Endothelial cell (in vitro differentiated cells): ENCODE results near the gene PSMB8. TPM values are rescaled to one million over a fixed set of nuclear protein-coding genes. Genes with fewer than 3 reads are reported as not detected.

Experiments used
- total RNA-seq: library from RNA; stranded (reverse); fragmentation: NEBNext Ultra II Directional; extraction: Animal tissue kit (Norgen Biotek cat#: 25700); gene quantifications from one replicate; pipeline ENCODE4 v1.2.1, GENCODE V29; 2021; ENCODE audit not compliant: unreplicated experiment

PSMB8 gene
- total RNA-seq, 1 donor from 2014 or later, result 5.2 TPM

Other genes starting within 250 kb of the PSMB8 start
- not detected for gene HLA-DQA1, start 206.6 kb downstream of the PSMB8 start, total RNA-seq
- 22.0 TPM for gene HLA-DQB1, start 177.4 kb downstream of the PSMB8 start, total RNA-seq
- not detected for gene HLA-DQA2, start 102.7 kb downstream of the PSMB8 start, total RNA-seq
- gene HLA-DQB2, start 80.5 kb downstream of the PSMB8 start, total RNA-seq, result 0.31 TPM
- not detected for gene HLA-DOB, start 27.0 kb downstream of the PSMB8 start, total RNA-seq
- gene TAP2, start 5.3 kb downstream of the PSMB8 start, total RNA-seq, result 9.2 TPM
- 1.6 TPM for gene TAP1, start 9.7 kb upstream of the PSMB8 start, total RNA-seq
- gene PSMB9, start 10.1 kb upstream of the PSMB8 start, total RNA-seq, result not detected
- 1.3 TPM for gene HLA-DMB, start 97.0 kb upstream of the PSMB8 start, total RNA-seq
- gene HLA-DMA, start 109.0 kb upstream of the PSMB8 start, total RNA-seq, result 13.0 TPM
- 186 TPM for gene BRD2, start 124.5 kb upstream of the PSMB8 start, total RNA-seq
- gene HLA-DOA, start 165.5 kb upstream of the PSMB8 start, total RNA-seq, result 7.3 TPM
- 8.5 TPM for gene HLA-DPA1, start 229.6 kb upstream of the PSMB8 start, total RNA-seq
- gene HLA-DPB1, start 231.9 kb upstream of the PSMB8 start, total RNA-seq, result 14.4 TPM